NCI-H2196 (cell line): ENCODE results near the gene PHF5A.
"Not testable (repeated sequence)": the region's sequence is repeated elsewhere in the genome, so short reads cannot be mapped to it uniquely, and the experiment has no call there.

Experiments
- DNase-seq: peaks from one replicate; lab custom pipeline; 2025; ENCODE audit not compliant: unreplicated experiment; lab: John Stamatoyannopoulos, UW

PHF5A gene

DNA sequence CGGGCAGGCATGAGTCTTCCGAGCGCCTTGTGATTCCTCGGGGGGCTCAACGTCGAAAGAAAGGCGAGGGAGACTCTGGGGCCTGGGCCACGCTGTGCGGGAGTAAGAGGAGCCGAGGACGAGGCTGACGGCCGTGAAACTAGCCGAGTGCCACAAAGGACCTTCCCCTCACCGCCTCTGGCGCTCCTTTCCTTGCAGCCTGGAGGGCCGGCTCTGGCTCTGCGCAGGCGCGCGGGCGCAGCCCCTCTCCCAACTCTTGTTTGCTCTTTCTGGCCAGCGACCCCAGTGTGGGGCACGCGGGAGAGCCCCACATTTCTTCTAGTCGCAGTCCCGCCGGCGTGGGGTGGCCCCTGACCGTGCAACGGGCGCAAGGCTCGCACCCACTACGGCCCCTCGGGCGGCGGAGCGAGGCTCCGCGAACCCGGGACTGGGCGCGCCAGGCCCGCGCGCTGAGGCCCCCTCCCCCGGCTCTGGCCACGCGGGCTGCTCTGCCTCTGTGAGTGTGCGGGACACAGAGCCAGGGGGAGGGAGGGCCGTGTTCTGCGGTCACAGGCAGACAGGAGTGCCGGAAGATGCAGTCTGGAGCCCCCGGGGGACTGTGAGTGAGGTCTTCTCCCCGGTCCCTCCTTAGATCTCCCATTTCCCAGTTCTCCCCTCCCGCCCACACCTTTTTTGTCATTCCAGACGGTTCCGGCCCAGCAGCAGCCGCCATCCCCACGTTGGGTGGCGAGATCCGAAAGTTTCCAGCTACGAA lies 20.9 kb downstream of the PHF5A start:
- DNase-seq, result peak; percentile 62

DNA sequence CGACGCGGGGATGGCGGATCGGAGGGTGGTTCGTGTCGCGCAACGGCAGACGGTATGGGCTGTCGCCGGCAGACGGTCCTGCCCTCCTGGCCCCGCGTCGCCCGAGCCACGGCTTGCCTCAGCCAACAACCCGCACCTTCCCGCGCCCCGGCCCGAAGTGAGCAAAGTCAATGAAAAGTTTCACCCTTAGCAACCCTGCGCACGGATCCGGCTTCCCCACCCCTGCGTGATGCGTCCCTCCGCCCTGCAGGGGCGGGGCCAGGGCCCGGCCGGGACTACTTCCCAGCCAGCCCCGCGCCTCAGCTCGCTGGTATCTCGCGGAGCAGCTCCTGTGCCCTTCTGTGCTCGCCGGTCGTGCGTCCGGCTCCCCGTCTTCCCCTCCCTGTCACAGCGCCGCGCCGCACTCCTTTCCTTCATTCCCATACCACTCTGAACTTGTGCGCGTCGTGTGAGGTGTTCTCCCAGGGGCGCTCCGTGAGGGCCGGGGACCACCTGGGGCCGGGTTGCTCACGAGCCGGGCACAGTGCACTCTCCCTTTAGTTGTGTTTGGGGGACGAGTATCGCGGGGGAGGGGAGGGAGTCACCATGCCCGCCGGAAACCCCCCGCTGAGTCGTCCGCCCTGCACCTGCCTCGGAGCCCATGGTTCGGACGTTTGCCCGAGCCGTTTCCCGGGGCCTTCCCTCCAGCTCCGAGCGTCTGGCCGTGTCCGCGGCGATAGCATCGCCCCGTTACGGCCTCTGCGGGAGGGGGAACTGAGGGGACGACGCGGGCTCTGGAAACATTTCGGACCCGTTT lies 21.7 kb downstream of the PHF5A start, which contains the start of gene TOB2:
TSS of gene TOB2 (minus strand) at position 163 of the 796 bp plus-strand sequence. CDS start 9,456 bp downstream, outside the sequence.
- peak; percentile 94 for DNase-seq

DNA sequence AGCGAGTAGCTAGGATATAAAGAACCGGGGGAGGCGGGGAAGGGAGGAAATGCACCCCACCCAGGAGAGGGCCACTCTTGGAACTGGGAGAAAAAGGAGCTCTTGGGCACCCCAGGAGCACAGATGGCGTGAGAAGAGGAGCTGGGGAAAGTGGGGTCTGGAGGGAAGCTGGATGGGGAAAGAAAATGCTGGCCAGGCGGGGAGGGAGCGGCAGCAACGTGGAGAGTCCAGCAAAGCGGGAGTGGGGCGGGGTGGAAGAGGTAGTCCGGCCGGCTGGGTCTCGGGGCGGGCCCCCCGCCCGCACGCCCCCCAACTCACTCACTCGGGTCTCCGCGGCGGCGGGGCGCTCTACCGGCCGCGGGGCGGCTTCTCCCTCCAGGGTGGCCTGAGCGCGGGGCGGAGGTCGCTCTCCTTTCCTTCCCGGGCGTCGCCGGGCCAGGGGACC lies 22.4 kb downstream of the PHF5A start:
- DNase-seq, result no peak

DNA sequence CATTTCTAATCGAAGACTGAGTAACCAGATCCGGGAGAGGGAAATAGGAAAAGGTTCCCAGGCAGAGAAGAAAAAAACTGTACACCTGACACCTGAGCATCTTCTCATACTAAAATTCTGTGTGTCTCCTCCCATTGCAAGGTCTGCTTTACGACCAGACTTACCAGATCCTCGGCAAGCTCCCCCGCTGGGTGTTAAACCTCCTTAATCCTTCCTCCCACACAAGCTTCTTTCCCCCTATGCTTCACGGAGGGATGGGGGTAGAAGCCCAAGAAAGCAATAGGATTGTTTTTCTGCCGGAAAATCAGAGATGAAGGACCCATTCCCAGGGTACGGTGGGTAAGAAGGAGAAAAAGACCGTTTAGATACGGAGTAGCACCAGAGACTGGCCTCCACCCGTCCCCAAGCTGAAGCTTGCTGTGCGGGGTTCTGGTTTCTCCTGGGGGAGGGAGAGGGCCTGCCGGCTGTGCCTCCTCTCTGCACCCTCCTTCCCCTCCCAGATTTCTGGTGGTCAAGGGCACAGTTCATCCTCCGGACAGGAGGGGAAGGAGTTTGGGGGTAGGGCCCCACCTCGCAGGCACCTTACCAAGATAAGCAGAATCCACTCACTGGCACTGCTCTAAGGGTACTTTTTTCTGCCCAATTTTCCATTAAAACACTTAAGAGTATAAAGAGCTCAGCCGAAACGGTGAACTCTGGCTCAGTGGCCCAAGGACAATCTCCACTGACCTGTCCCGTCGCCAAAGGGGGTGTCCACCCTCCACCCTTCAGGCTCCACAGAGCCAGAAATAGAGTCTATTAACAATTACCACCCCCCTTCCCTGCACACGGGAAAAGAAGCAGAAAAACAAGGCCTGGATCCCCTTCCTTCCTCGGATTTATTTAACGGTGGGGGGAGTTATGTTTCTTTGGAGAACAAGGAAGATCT lies 23.1 kb downstream of the PHF5A start:
- peak; percentile 44 for DNase-seq

DNA sequence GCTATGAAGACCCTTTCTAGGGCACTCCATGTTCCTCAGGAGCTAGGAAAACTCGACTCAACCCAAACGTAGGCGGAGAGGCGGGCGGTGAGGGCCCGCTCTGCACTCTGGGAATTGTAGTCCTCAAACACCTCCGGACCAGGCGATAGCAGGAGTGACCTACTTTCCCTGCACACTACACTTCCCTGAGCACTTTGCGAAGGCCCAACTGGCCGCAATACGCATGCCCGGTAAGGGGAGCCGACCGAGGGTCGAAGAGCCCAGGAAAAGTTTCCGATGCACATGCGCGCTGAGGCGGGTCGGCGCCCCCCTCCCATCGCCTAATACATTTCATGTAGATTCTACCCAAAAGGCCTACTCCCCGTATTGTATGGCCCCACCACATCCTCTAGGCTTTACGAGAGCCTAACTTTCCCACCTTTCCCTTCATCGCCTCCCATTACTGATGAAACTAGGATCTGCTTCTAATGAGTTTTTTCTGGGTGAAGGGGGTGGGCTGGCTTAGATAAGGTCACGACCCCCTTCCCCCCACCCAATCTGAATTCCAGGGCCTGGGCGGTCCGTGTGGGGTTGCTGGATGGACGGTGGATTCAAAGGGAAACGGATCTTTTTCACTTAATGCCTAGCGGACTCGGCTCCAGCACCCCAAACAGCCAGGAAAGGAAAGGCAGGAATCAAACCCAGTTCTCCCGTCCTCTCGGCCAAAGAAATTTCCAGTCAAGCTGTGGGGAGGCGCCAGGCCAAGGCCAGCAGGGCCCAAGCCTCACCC lies 23.9 kb downstream of the PHF5A start:
- peak; percentile 95 for DNase-seq

DNA sequence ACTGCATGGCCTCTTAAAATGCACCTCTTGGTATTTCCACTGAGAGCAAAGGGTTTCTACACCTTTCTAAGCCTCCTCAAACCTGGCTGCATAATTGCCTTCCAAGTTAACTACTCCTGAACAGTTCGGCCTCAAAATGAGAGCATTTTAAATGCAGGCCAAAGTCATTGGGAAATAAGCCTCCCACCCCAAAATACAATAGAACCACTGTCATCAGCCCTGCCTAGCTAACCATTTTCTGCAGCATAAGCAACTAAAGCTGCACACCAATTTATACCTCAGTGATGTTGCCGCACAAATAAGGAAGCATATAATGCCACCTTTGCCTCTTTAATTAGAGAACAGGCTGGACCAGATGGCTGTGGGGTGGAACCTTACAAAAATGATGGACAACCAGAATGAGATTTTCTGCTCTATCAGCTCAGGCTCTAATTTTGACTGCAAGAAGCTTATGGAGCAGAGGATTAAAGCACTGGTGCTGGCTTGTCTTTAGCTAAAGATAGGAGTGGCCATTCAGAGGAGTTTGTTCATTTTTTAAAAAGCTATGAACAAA lies 26.2 kb downstream of the PHF5A start:
- DNase-seq, result no peak

DNA sequence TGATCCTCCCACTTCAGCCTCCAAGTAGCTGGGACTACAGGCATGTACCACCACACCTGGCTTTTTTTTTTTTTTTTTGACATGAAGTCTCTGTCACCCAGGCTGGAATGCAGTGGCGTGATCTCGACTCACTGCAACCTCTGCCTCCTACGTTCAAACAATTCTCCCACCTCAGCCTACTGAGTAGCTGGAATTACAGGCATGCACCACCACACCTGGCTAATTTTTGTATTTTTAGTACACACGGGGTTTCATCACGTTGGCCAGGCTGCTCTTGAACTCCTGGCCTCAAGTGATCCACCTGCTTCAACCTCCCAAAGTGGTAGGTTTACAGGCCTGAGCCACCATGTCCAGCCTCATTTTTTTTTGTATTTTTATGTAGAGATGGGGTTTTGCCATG lies 28.0 kb downstream of the PHF5A start:
- not testable (repeated sequence) for DNase-seq

DNA sequence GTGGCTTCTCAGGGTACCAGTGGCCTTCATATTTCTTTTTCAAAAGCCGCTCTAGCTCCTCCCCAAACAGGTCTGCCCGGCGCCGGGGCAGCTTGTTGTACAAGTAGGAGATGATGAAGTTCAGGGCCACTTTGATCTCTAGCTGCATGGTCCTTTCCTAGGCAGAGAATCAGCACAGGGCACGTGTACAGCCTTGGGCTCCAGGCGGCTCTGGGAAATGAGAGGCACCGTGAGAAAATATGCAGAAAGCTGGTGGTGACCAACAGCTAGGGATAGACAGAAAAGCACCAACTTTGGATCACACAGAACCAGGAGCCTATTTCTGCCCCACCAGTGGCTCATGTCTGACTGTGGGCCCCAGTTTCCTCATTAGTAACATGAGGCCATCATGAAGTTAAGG lies 31.3 kb downstream of the PHF5A start:
- no peak for DNase-seq

DNA sequence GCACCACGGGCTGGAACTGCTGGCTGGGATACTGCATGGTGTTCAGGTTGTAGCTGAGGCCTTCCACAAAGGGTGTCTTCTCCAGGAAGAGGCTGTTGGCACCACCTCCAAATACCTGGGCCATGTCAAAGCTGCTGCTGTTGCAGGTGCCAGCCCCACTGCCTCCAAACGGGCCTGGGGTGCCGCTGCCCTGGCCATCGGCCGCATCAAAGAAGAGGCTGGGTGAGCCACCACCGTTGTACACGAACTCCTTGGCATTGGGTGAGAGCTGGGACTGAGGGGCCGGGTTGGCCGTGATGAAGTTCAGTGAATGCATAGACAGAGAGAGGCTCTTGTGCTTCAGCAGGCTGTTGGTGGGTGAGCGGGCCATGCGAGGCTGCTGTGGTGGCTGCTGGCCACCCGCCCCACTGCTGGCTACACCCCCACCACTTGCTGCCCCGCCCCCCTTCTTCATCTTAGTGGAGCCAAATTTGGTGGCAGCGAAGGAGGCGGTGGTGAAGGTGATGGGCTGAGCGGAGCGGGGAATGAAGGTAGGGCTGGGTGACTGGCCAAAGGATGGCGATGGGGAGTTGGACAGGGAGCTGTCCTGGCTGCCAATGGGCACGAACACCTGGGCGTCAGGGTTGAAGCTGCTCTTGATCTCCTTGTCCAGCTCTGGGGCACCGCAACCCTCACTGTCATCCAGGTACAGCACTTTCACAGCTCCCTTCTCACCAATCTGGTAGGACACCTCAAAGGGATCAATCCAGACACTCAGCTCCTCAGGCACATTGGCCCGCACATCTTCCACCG lies 32.0 kb downstream of the PHF5A start:
- DNase-seq, result no peak

DNA sequence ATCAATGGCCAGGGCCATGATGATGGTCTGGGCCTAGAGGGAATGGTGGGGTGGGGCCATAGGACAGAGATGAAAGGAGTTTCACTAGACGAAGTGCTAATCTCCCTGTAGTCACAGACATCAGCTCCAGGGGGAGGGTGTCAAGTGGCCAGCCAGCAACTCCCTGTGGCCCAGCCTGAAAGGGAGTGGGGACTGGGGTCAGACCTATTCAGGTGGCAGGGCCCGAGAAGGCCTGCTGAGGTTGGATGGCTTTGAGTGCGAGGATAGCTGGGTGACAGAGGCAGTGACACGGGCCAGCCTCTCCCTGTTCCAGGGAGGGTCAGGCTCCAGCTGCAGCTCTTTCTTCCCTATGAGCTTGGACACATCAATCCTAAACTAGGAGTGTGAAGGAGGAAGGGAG lies 32.9 kb downstream of the PHF5A start:
- no peak for DNase-seq

DNA sequence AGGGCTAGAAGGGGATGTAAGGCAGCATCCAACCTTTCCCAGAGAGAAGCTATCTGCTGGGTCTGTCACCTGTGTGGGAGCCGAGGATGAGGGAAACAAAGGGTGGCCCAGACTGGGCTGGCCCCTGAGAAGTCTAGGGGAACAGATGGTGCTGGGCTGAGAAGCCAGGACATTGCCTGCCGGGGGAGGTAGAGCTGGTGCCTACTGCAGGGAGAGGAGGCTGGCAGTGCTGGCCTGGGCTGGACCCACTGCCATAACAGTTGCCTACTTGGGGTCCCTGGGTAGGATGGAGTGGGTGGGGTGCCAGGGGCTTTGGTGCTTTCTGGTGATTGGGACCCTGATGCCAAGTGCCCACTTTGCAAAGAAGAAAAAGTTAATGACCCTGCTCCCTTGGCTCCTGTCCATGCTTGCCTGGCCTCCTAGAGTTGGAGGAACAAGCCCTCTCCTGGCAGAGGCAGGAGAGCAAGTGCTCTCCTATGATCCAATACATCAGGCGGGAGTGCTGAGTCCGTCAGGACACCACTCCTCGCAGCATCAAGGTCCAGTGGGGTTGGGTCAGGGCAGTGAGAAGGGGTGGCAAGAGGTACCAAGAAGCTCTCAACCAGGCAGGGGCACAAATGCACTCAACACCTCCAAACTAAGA lies 34.0 kb downstream of the PHF5A start:
- not testable (repeated sequence) for DNase-seq

DNA sequence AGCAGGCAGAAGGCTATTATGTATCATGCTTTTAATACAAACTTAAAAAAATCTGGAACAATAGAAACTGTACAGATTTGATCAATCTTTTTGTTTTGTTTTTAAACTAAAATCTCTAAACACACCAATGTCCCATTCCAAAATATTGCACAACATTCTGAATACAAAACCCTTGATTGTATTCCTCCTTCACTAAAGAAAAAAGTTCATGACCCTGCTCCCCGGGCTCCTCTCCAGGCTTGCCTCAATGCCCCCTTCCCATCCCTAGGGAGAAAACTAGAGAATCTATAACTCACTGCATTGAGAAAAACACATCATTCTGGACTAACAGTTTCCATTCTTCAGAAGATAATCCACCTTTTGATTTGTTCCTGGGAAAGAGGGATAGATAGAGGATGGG lies 35.0 kb downstream of the PHF5A start:
- DNase-seq, result not testable (repeated sequence)

DNA sequence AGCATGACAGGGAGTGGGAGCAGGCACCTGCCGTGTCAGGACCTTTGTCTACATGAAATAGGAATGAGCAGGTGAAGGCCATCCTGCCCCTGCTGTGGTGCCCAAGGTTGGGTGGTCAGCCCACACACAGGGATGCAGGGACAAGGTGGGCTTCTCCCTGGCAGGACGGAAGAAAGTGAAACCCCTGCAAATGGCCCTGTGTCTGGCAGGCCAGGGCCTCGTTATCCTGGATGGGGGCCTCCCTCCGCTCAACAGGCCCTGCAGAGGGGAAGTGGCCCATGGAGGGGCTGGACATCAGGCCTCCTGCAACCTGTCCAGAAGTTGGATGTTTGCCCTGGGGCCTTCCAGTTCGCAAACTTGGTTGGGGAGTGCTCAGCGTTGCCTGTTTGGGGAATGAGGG lies 36.8 kb downstream of the PHF5A start:
- no peak for DNase-seq

DNA sequence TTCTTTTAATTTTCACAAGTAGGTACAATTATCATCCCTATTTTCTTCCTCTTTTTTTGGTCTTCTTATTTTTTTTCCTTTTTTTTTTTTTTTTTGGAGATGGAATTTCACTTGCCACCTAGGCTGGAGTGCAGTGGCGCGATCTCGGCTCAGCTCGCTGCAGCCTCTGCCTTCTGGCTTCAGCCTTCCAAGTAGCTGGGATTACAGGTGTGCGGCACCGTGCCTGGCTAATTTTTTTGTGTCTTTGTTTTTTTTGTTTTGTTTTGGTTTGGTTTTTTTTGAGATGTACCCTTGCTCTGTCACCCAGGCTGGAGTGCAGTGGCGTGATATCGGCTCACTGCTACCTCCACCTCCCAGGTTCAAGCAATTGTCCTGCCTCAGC lies 38.5 kb downstream of the PHF5A start:
- DNase-seq, result no peak

DNA sequence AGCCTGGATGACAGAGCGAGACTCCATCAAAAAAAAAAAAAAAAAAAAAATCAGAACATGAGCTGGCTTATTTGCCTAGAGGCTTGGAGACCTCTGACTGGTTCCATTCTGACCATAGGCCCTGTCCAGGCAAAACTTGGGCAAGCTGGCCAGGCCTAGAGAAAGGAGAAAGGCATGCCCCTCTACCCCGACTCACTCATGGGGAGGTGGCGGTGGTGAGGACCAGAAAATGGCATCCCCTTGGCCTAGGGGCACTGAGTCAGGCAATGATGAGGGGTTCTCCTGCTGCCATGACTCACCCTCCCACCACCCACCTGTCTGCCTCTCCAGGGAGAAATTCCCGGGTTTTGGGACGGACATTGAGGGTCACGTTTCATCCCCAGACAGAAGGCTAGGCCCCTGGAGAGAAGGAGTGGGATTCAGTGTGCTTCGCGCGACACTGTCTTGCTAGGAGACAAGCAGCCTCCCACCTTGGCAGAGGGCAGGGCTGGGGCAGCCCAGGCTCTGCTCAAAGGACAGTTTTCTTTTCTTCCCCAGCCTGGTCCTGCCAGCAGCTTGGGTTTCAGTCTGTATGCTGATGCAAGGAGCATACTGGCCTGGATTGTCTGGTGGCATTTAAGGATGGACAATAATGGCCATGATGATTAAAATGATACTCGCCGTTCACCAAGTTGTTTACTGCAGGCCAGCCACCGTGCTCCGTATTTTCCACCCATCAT lies 39.1 kb downstream of the PHF5A start:
- DNase-seq, result no peak

DNA sequence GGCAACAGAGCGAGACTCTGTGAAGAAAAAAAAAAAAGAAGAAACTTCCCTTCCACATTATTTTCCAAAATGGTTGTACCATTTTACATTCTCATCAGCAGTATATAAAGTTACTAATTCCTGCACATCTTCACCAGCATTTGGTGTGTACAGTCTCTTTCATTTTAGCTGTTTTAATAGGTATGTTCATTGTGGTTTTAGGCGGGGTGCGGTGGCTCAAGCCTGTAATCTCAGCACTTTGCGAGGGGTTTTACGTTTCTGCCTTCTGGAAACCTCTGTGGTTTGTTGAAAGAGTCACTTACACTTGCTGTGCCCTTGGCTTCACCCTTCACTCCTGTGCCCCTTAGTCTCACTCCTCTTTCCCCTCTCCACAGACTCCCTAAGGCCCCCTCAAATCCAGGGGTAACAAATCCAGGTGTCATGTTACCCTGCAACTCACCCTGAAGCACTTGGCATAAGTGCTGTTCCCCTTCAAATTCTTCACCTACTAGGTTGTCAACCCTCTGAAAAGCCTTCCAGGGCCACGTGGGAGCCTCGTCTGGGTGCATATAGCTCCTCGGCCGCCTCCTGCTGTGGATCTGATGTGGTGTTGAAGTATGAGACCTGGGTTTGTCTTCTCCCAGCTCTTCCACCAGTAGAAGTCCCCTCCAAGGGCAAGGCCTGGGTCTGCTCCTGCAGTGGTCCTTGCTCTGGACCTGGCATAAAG lies 42.7 kb downstream of the PHF5A start:
- no peak for DNase-seq

DNA sequence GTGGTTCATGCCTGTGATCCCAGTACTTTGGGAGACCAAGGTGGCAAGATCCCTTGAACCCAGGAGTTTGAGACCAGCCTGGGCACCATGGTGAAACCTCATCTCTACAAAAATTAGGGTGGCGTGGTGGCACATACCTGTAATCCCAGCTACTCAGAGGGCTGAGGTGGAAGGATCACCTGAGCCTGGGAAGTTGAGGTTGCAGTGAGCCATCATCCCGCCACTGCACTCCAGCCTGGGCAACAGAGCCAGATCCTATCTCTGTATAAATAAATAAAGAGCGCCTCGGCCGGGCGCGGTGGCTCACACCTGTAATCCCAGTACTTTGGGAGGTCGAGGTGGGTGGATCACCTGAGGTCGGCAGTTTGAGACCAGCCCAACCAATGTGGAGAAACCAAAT lies 49.8 kb downstream of the PHF5A start:
- DNase-seq, result no peak
